ENCODE results near the gene PBX1.
A peak's percentile ranks its signal among the peaks of the same experiment; 100 is the strongest.

PBX1 gene

GRCh38 chr1:164767752-164768402, 208.9 kb downstream of the PBX1 start:
- no peak for DNase-seq

- no peak for DNase-seq
Measured at GRCh38 chr1:164768619-164769018, 209.6 kb downstream of the PBX1 start.

- DNase-seq = no peak
Measured at GRCh38 chr1:164769486-164770130, 210.6 kb downstream of the PBX1 start.

- no peak for DNase-seq
Measured at GRCh38 chr1:164770131-164770529, 211.1 kb downstream of the PBX1 start.

- no peak for DNase-seq
Measured at GRCh38 chr1:164771041-164771618, 212.1 kb downstream of the PBX1 start.

GRCh38 chr1:164771619-164772361, 212.8 kb downstream of the PBX1 start:
- DNase-seq = no peak

GRCh38 chr1:164772635-164773034, 213.7 kb downstream of the PBX1 start:
- no peak for DNase-seq

GRCh38 chr1:164773102-164773501, 214.1 kb downstream of the PBX1 start:
- no peak for DNase-seq

- DNase-seq = no peak
Measured at GRCh38 chr1:164774413-164774812, 215.4 kb downstream of the PBX1 start.

GRCh38 chr1:164774819-164775654, 216.1 kb downstream of the PBX1 start:
- no peak for DNase-seq

GRCh38 chr1:164777518-164777917, 218.5 kb downstream of the PBX1 start:
- no peak for DNase-seq

- no peak for DNase-seq
Measured at GRCh38 chr1:164779376-164779775, 220.4 kb downstream of the PBX1 start.

- no peak for DNase-seq
Measured at GRCh38 chr1:164780111-164780812, 221.3 kb downstream of the PBX1 start.

GRCh38 chr1:164780863-164781262, 221.9 kb downstream of the PBX1 start:
- no peak for DNase-seq

- no peak for DNase-seq
Measured at GRCh38 chr1:164781972-164782371, 223.0 kb downstream of the PBX1 start.

- no peak for DNase-seq
Measured at GRCh38 chr1:164783778-164784555, 225.0 kb downstream of the PBX1 start.

GRCh38 chr1:164784960-164785359, 226.0 kb downstream of the PBX1 start:
- DNase-seq = no peak

- no peak for DNase-seq
Measured at GRCh38 chr1:164785841-164786534, 227.0 kb downstream of the PBX1 start.

- peak; percentile 84 for DNase-seq
Measured at GRCh38 chr1:164786980-164787833, 228.2 kb downstream of the PBX1 start.

- peak; percentile 63 for DNase-seq
Measured at GRCh38 chr1:164787834-164788231, 228.8 kb downstream of the PBX1 start.
